ENCODE results near the gene NR1H2. TPM values are rescaled to one million over a fixed set of nuclear protein-coding genes. Genes with fewer than 3 reads are reported as not detected.

NR1H2 gene
- total RNA-seq, 1 experiment from 2014 or later = 61.1 TPM

DNA sequence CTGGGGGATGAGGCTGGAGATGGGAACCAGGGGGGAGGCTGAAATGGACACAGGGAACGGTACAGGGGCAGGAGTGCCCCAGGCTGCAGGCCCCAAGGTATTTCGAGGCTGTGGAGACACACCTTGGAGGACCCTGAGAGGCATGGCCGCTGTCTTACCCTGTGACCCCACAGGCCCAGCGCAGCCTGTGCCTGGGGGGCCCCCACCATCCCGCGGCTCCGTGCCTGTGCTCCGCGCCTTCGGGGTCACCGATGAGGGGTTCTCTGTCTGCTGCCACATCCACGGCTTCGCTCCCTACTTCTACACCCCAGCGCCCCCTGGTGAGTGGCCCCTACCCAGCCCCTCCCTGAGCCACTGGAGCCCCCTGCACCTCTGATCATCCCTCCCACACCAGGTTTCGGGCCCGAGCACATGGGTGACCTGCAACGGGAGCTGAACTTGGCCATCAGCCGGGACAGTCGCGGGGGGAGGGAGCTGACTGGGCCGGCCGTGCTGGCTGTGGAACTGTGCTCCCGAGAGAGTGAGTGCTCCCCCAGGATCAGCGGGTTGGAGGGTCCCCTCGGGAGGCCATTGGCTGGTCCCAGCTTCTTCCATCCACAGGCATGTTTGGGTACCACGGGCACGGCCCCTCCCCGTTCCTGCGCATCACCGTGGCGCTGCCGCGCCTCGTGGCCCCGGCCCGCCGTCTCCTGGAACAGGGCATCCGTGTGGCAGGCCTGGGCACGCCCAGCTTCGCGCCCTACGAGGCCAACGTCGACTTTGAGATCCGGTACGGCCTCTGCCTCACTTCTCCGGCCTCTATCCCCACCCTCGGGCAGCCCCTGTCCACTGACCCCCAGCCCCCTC is 25.6 kb downstream of the NR1H2 start:
- no peak for DNase-seq (ENCODE audit: low read depth)

DNA sequence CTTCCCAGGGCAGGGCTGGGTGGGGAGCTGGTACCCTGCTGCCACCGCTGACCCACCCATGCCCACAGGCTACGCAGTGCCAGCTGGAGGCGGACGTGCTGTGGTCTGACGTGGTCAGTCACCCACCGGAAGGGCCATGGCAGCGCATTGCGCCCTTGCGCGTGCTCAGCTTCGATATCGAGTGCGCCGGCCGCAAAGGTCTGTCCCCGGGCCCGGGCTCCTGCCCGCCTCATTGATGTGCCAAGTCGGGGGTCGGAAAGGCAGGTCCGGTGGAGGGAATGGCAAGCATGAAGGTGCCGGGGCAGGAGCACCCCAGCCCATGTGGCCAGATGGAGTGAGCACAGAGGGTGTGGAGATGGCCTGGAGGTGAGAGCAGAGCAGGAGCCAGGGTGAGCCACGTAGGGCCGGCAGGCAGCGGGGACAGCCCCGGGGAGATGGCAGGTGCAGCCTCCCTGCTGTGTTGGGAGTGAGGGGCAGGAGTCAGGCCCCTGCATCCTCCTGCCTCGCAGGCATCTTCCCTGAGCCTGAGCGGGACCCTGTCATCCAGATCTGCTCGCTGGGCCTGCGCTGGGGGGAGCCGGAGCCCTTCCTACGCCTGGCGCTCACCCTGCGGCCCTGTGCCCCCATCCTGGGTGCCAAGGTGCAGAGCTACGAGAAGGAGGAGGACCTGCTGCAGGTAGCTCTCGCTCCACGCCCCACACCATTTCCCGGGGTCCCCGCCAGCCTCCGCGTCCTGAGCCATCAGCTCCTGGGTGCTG is 26.5 kb downstream of the NR1H2 start:
- DNase-seq (ENCODE audit: low read depth) = no peak

DNA sequence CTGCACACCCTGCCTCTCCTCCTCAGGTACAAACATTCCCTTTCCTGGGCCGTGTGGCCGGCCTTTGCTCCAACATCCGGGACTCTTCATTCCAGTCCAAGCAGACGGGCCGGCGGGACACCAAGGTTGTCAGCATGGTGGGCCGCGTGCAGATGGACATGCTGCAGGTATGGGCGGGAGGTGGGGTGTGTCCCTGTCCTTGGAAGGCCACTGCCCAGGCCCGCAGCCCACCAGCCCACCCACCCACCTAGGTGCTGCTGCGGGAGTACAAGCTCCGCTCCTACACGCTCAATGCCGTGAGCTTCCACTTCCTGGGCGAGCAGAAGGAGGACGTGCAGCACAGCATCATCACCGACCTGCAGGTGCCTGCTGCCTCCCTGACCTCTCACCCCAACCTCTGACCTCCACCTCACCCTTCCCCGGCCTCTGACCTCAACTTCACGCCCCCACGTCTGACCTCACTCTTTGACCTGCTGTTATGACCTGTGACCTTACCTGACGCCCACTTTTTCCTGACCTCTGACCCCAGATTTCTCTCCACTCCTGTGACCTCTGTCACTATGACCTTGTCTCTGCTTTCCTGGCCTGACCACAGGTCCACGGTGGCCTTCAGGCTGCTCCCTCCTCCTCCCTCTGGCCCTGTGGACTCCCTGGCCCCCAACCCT is 30.0 kb downstream of the NR1H2 start:
- no peak for DNase-seq (ENCODE audit: low read depth)

GRCh38 chr19:50406829-50407228 is 30.6 kb downstream of the NR1H2 start:
- no peak for DNase-seq (ENCODE audit: low read depth)

GRCh38 chr19:50409347-50409746 is 33.1 kb downstream of the NR1H2 start:
- DNase-seq (ENCODE audit: low read depth) = no peak

DNA sequence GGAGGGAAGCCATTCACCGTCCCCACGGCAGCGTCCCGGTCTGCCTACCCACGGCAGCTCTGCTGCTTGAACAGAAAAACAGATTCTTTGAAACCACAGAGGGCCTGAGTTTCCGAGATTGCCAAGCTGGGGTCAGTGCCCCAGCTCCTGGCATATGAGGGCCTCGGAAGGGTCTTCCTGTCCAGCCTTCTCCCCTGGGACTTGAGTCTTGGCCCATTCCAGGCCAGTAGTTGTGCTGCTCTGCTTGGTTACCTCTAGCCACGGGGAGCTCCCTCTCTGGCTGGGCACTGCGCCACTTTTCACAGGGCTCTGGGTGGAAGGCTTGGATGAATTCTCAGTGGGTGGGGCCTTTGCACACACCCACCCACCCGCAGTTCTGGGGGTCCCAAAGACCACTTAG is 33.9 kb downstream of the NR1H2 start:
- no peak for DNase-seq (ENCODE audit: low read depth)

DNA sequence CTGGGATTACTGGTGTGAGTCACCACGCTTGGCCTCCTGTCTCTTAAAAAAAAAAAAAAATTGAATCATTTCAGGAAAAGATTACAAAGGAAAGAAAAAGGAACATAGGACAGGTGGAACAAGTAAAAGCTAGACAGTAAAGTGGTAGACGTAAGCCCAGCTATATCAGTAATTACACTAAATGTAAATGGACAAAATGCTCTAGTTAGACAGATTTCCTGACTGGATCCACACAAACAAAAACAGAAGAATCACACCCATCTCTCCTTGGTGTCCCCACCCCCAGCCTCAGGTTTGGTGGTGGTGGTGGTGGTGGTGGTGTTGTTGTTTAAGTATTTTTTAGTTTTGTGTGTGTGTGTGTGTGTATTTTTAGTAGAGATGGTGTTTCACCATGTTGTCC is 36.2 kb downstream of the NR1H2 start:
- DNase-seq (ENCODE audit: low read depth) = no peak

DNA sequence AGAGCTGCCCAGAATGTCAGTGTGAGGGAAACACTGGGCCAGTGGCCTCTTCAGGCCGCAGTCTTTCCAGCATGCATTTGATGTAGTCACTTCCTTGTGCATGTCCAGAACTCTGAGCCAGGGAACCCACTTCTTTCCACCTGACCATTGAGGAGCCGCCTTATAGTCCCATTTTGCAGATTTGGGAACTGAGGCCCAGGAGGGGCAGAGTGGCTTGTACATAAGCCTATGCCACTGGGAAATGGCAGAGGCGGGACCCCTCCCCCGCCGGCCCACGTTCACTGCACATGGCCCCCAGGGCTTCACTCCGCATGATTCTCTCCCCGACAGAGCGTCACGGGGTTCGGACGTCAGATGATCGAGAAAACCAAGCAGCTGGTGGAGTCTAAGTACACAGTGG is 36.8 kb downstream of the NR1H2 start:
- DNase-seq (ENCODE audit: low read depth) = no peak

- no peak for DNase-seq (ENCODE audit: low read depth)
These were observed 37.3 kb downstream of the NR1H2 start for GRCh38 chr19:50413531-50413930.

- DNase-seq (ENCODE audit: low read depth) = peak; percentile 80
These were observed 38.8 kb downstream of the NR1H2 start for GRCh38 chr19:50414864-50415660.

- no peak for DNase-seq (ENCODE audit: low read depth)
These were observed 39.4 kb downstream of the NR1H2 start for GRCh38 chr19:50415661-50416033.

- no peak for DNase-seq (ENCODE audit: low read depth)
These were observed 40.0 kb downstream of the NR1H2 start for GRCh38 chr19:50416034-50416977.

DNA sequence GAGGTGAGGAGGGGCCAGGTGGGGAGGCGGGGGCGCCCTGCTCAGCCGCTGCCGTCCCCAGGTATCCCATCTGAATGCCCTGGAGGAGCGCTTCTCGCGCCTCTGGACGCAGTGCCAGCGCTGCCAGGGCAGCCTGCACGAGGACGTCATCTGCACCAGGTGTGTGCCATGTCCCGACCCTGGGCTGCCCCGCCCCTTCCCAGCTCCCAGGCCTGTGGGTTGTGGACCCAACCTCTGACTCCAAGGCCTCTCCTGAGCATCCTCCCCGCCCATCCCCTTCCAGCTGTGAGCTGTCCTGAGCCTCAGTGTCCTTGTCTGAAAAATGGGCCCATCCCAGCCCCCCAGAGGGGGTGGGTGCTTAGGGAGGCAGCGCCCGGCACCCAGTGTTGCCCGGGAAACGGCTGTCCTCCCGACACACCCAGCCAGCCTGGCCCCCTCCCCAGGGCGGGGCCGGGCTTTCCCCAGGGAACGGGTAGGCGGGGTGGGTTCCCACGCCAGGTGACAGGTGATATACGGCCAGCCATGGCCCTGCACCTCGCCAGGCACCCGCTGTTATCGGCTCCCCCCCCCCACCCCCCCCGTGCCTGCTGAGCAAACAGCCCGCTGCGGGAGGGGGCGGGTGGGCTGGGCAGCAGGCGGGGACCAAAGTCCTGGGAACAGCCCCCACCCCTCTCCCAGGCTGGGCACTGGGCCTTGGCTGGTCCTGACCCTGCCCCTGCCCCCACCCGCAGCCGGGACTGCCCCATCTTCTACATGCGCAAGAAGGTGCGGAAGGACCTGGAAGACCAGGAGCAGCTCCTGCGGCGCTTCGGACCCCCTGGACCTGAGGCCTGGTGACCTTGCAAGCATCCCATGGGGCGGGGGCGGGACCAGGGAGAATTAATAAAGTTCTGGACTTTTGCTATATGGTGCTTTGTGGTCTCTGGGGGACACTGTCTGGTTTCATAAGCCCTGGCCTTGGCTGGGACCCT is 41.1 kb downstream of the NR1H2 start:
- no peak for DNase-seq (ENCODE audit: low read depth)

GRCh38 chr19:50418176-50419021 is 42.1 kb downstream of the NR1H2 start, which contains the start of gene SPIB:
Gene SPIB (plus strand): TSS chr19:50418938. CDS start chr19:50418963, 25 bp downstream.
- DNase-seq (ENCODE audit: low read depth) = no peak

DNA sequence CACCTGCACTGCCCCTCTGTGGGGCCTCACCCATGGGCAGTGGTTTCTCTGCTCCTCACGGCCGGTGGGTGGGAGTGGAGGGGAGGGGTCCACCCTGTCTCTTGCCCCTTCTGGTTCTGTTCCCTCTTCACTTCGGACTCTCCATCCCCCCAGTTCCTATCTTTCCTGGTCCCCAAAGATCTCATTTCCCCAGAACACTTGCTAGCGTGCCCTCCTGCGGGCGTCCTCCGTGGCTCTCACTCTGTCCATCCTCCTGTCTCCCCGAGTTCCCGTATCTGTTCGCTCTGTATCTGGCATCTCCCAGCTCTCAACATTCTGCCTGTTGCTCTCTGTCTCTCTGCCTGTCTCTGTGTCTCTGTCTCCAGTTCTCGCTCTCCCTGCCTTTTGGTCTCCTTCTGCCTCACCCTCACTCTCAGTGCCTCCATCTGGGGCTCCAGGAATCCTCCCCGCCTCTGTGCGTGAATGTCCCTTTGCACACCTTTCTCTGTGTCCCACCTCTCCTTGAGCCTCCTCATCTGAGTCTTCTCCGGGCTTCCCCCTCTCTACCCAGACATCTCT is 42.8 kb downstream of the NR1H2 start:
- DNase-seq (ENCODE audit: low read depth) = no peak

- DNase-seq (ENCODE audit: low read depth) = no peak
These were observed 43.4 kb downstream of the NR1H2 start for GRCh38 chr19:50419580-50420035.

GRCh38 chr19:50420127-50420526 is 43.9 kb downstream of the NR1H2 start:
- no peak for DNase-seq (ENCODE audit: low read depth)

DNA sequence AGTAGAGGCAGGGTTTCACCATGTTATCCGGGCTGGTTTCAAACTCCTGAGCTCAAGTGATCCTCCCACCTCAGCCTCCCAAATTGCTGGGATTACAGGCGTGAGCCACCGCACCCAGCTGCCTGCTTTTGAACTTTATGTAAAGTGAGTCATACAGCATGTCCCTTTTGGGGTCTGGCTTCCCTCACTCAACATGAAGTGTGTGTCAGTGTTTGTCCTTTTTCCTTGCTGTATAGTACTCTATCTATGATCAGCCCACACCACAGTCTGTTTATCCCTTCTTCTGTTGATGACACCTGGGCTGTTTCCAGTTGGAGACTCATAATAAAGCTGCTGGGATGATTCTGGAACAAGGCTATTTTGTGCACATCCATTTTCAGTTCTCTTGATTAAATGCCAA is 44.6 kb downstream of the NR1H2 start:
- no peak for DNase-seq (ENCODE audit: low read depth)

Data from Daoy (cell line).